Measurements from ENCODE around the gene ITGBL1.

ITGBL1 gene

GRCh38 chr13:101452519-101453485 is at the start of gene ITGBL1:
ITGBL1 (plus strand) TSS chr13:101452675; CDS start chr13:101452834, 159 bp downstream.
- H3K27ac Mint-ChIP-seq, result no peak within 1 kb of the TSS
- peaks cover 0 to 2% of the 10 kb centered on the region in 2 donors for H3K9me3 Mint-ChIP-seq
- H3K27me3 Mint-ChIP-seq, result peaks cover 20 to 23% of the 10 kb centered on the region in 2 donors
- no peak within 1 kb of the TSS for H3K4me3 Mint-ChIP-seq
- DNase-seq (no peak), ATAC-seq (replicated peaks) (peak in 1 of 2 donors; percentile 29)
- no peaks in the 10 kb centered on the region for H3K4me1 Mint-ChIP-seq
- H3K36me3 Mint-ChIP-seq, result no peaks in the 10 kb centered on the region

DNA sequence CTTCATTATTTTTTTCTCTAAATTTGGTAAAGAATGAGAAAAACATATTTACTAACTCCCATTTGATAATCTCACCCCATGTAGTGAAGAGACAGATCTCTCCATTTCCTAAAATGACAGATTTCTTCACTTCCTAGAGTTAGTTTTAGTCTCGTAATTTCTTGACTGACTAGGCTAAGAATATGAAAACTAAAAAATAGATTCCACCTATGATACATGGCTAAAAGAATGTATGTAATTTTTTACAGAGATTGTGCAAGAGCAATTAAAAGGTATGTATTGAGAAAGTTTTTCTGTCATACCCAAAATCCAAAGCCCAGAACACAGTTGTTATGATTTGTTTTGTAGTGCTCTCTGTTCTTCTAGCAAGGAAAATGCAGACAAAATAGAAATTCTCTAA is 45.7 kb upstream of the ITGBL1 start:
- Mint-ChIP-seq H3K27ac (no peak overlapping the region), H3K9me3 (no peaks in the 10 kb centered on the region), H3K4me1 (no peaks in the 10 kb centered on the region), H3K27me3 (no peaks in the 10 kb centered on the region), H3K4me3 (no peak overlapping the region), H3K36me3 (no peaks in the 10 kb centered on the region)
- no peak for ATAC-seq (replicated peaks)
- no peak for DNase-seq

- ATAC-seq (replicated peaks) (no peak), DNase-seq (no peak)
- H3K36me3 Mint-ChIP-seq, result no peaks in the 10 kb centered on the region
- H3K4me3 Mint-ChIP-seq, result no peak overlapping the region
- no peak overlapping the region for H3K27ac Mint-ChIP-seq
- no peaks in the 10 kb centered on the region for H3K4me1 Mint-ChIP-seq
- H3K9me3 Mint-ChIP-seq, result no peaks in the 10 kb centered on the region
- H3K27me3 Mint-ChIP-seq, result no peaks in the 10 kb centered on the region
Observed at GRCh38 chr13:101408154-101408553, 44.3 kb upstream of the ITGBL1 start.

- Mint-ChIP-seq H3K4me3 (no peak overlapping the region), H3K27me3 (peaks cover 0 to 5% of the 10 kb centered on the region in 2 donors), H3K36me3 (no peaks in the 10 kb centered on the region), H3K27ac (no peak overlapping the region), H3K4me1 (no peaks in the 10 kb centered on the region), H3K9me3 (no peaks in the 10 kb centered on the region)
- DNase-seq (no peak), ATAC-seq (replicated peaks) (no peak)
Observed at GRCh38 chr13:101408992-101409656, 43.4 kb upstream of the ITGBL1 start.

DNA sequence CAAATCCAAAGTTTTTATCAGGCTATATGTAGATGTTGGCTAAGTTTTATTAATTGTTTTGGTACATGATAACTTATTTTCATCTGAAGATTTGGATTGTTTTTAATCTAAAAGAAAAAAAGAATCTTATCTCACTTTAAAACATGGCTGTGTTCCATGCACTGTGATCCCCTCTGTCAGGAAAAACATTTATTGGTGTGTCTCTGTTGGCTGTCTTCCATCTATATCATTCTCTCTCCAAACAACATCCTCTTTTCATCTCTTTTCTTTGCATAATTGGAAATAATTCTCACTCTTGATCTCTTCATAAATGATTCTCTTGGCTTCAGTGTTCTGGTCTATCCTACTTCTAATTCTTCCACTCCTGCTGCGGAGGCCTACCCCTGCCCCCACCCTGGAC is 40.4 kb upstream of the ITGBL1 start:
- no peak overlapping the region for H3K4me3 Mint-ChIP-seq
- no peaks in the 10 kb centered on the region for H3K9me3 Mint-ChIP-seq
- peaks cover 0 to 26% of the 10 kb centered on the region in 2 donors for H3K27me3 Mint-ChIP-seq
- DNase-seq, result no peak
- H3K4me1 Mint-ChIP-seq, result peaks cover 2 to 4% of the 10 kb centered on the region in 2 donors
- ATAC-seq (replicated peaks), result no peak
- no peaks in the 10 kb centered on the region for H3K36me3 Mint-ChIP-seq
- H3K27ac Mint-ChIP-seq, result no peak overlapping the region

DNA sequence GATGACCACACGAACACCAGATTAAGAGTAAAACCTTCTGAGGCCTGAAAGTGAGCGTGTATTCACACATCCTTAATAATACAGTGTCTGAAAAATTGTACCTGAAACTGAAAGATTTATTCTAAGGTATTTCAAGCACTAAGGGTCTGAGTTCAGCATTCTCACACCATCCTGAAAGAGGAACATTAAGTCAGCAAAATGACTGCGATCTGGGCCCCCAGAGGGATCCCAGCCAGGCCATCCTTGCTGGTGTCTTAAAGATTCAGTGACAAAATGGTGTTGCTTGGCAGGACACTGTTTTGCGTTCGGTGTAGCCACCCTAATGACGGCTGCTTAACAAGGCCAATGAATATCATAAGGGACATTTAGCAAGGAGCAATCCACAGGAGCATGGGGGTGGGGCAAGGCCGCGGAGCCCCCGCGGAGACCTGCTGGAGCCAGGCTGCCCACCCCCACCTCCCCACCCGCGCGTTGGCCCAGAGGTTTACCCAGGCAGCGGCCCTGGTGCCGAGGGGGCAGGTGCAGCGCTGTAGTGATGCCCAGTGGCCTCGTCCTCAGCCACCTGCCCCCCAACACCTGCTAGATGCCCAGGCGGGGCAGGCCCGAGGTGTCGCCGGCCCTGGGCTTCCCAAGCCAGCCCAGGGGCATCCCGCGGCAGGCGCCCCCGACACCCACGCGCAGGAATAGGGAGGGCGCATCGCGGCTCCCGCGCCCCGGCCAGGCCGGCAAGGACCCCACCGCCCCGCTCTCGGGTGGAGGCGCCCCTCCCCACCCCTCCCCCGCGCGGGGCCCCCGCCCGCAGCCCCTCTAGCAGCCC is 36.9 kb upstream of the ITGBL1 start:
- Mint-ChIP-seq H3K27me3 (peaks cover 17 to 45% of the 10 kb centered on the region in 2 donors), H3K36me3 (no peaks in the 10 kb centered on the region), H3K27ac (no peak overlapping the region), H3K4me3 (no peak overlapping the region), H3K9me3 (peaks cover 0 to 8% of the 10 kb centered on the region in 2 donors), H3K4me1 (peaks cover 2 to 4% of the 10 kb centered on the region in 2 donors)
- no peak for DNase-seq
- ATAC-seq (replicated peaks), result peak in 1 of 2 donors; percentile 16

- ATAC-seq (replicated peaks), result peak; percentile 20 to 29
- Mint-ChIP-seq H3K27me3 (peaks cover 17 to 45% of the 10 kb centered on the region in 2 donors), H3K36me3 (no peaks in the 10 kb centered on the region)
Observed at GRCh38 chr13:101416181-101417042, 36.1 kb upstream of the ITGBL1 start, which contains the start of gene NALCN. NALCN (minus strand) TSS chr13:101416508; CDS start chr13:101399126, 17,382 bp downstream.

DNA sequence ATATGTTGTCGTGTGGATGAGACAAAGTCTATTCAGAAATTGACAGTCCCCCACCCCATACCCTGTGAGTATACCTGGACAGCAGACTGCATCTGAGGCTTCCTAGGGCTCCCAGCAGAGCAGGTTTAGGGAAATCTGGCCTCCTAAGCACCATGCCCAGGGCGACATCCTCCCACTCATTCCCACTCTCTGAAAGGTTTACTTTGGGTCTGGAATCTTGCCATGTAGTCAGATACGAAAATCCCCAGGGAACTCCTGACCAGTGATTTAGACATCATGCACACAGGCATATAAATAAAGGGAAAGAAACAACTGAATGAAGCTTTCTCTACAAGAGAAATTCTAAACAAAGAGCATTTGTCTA is 35.5 kb upstream of the ITGBL1 start:
- ATAC-seq (replicated peaks) (no peak), DNase-seq (no peak)
- peaks cover 17 to 45% of the 10 kb centered on the region in 2 donors for H3K27me3 Mint-ChIP-seq
- peaks cover 2 to 4% of the 10 kb centered on the region in 2 donors for H3K4me1 Mint-ChIP-seq
- H3K36me3 Mint-ChIP-seq, result no peaks in the 10 kb centered on the region
- H3K9me3 Mint-ChIP-seq, result peaks cover 0 to 8% of the 10 kb centered on the region in 2 donors
- no peak overlapping the region for H3K27ac Mint-ChIP-seq
- H3K4me3 Mint-ChIP-seq, result peak overlapping the region in 1 of 2 donors; percentile 6

More at GRCh38 chr13:101416181-101417042, 36.1 kb upstream of the ITGBL1 start, which contains the start of gene NALCN:
- Mint-ChIP-seq H3K4me1 (peaks cover 2 to 4% of the 10 kb centered on the region in 2 donors), H3K27ac (no peak within 1 kb of the TSS), H3K4me3 (peak within 1 kb of the TSS; percentile 6 to 59), H3K9me3 (peaks cover 0 to 8% of the 10 kb centered on the region in 2 donors)
- no peak for DNase-seq

DNA sequence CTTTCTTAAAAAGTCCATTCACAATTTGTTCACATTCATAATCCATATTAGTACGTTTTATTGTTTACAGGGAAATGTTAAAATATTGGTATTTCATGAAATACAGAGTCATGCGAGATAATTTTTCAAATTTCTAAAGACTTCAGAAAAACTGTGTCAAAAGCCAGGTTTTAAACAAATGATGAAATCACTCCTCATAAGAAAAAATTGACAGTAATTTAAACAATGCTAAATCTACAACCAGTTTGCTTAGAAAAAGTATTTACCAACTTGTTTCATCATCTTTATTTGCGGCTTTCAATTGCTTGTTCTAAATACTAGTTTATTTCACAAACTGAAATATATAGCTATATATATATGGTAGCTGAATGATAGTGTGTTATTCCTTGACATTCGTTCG is 35.0 kb upstream of the ITGBL1 start:
- peaks cover 2 to 4% of the 10 kb centered on the region in 2 donors for H3K4me1 Mint-ChIP-seq
- ATAC-seq (replicated peaks) (no peak), DNase-seq (no peak)
- H3K27ac Mint-ChIP-seq, result no peak overlapping the region
- no peaks in the 10 kb centered on the region for H3K36me3 Mint-ChIP-seq
- peaks cover 0 to 8% of the 10 kb centered on the region in 2 donors for H3K9me3 Mint-ChIP-seq
- H3K27me3 Mint-ChIP-seq, result peaks cover 17 to 45% of the 10 kb centered on the region in 2 donors
- no peak overlapping the region for H3K4me3 Mint-ChIP-seq

DNA sequence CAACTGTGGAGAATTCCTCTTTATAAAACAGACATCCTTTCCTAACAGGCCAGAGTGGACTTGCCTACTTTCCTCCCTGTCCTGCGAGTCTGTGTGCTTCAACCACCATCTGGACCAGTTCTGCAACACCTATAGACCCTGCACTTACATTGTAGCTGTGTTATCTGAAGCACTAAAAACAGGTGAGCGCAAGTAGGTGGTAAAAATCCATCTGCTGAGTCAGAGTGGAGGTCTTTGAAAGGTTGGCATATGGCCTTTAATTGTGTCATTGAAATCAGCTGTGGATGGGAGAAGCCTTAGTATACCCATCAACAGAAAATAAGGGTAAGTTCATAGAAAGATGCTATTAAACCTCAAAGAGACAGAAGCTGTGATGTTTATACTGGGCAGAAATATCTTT is 28.6 kb upstream of the ITGBL1 start:
- no peak overlapping the region for H3K27ac Mint-ChIP-seq
- H3K27me3 Mint-ChIP-seq, result peaks cover 6 to 7% of the 10 kb centered on the region in 2 donors
- peaks cover under 1 to 2% of the 10 kb centered on the region in 2 donors for H3K9me3 Mint-ChIP-seq
- ATAC-seq (replicated peaks) (no peak), DNase-seq (no peak)
- H3K36me3 Mint-ChIP-seq, result no peaks in the 10 kb centered on the region
- H3K4me1 Mint-ChIP-seq, result no peaks in the 10 kb centered on the region
- no peak overlapping the region for H3K4me3 Mint-ChIP-seq

GRCh38 chr13:101424381-101425155 is 27.9 kb upstream of the ITGBL1 start:
- no peaks in the 10 kb centered on the region for H3K36me3 Mint-ChIP-seq
- H3K27ac Mint-ChIP-seq, result no peak overlapping the region
- no peak overlapping the region for H3K4me3 Mint-ChIP-seq
- peaks cover 0 to 2% of the 10 kb centered on the region in 2 donors for H3K9me3 Mint-ChIP-seq
- H3K4me1 Mint-ChIP-seq, result no peaks in the 10 kb centered on the region
- no peak for DNase-seq
- peak in 1 of 2 donors; percentile 16 for ATAC-seq (replicated peaks)
- peaks cover 0 to under 1% of the 10 kb centered on the region in 2 donors for H3K27me3 Mint-ChIP-seq

DNA sequence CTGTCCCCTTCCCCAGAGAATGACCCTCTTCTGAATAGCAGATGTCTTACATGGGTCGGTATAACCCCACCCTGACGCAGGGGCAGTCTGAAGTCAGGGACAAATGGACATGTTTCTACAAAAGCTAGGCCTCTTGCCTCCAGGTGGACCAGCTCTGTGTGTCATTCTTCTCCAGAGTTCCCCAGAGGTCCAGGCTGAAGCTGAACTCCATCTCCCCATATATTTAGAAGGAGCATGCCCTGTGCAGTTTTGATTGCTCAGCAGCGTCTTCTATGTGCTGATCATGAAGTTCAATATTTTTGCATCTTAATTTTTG is 27.4 kb upstream of the ITGBL1 start:
- ATAC-seq (replicated peaks) (no peak), DNase-seq (no peak)
- H3K27me3 Mint-ChIP-seq, result no peaks in the 10 kb centered on the region
- no peak overlapping the region for H3K27ac Mint-ChIP-seq
- no peaks in the 10 kb centered on the region for H3K36me3 Mint-ChIP-seq
- H3K4me3 Mint-ChIP-seq, result no peak overlapping the region
- H3K4me1 Mint-ChIP-seq, result no peaks in the 10 kb centered on the region
- H3K9me3 Mint-ChIP-seq, result peaks cover 0 to 2% of the 10 kb centered on the region in 2 donors

DNA sequence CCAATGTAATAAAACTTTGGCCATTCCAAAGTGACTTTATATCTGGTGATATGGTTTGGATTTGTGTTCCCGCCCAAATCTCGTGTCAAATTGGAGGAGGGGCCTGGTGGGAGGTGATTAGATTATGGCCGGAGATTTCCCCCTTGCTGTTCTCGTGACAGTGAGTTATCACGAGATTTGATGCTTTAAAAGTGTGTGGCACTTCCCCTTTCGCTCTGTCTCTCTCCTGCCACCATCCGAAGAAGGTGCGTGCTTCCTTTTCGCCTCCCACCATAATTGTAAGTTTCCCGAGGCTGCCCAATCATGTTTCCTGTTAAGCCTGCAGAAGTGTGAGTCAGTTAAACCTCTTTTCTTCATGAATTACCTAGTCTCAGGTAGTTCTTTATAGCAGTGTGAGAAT is 26.9 kb upstream of the ITGBL1 start:
- Mint-ChIP-seq H3K4me3 (no peak overlapping the region), H3K36me3 (no peaks in the 10 kb centered on the region), H3K27ac (no peak overlapping the region), H3K9me3 (peaks cover 0 to 2% of the 10 kb centered on the region in 2 donors), H3K4me1 (no peaks in the 10 kb centered on the region), H3K27me3 (no peaks in the 10 kb centered on the region)
- DNase-seq (no peak), ATAC-seq (replicated peaks) (no peak)
